H9 (cell line): ENCODE results near the gene P3R3URF. TPM values are rescaled to one million over a fixed set of nuclear protein-coding genes. Genes with fewer than 3 reads are reported as not detected.

Experiments used
- DNase-seq: peaks from one replicate; pipeline ENCODE4 v3.0.0-alpha.2; 2017
- H2AFZ ChIP-seq: one replicate; pipeline ENCODE4 v1.6.1; 2013; ENCODE audit warnings: mild to moderate bottlenecking, low read length, control low read depth, moderate library complexity
- H2AK5ac ChIP-seq: 2 replicates; pipeline ENCODE4 v1.6.1; 2013; ENCODE audit warnings: low read length, control low read depth, mixed read lengths; ENCODE audit not compliant: insufficient read length
- H2BK120ac ChIP-seq: one replicate; pipeline ENCODE4 v1.6.1; 2013; ENCODE audit warnings: low read depth, mild to moderate bottlenecking, low read length, control low read depth, inconsistent platforms; ENCODE audit not compliant: poor library complexity, severe bottlenecking
- H2BK12ac ChIP-seq: 2 replicates; pipeline ENCODE4 v1.6.1; 2013; ENCODE audit warnings: low read length, control low read depth, mixed read lengths, low read depth; ENCODE audit not compliant: insufficient read length
- H2BK15ac ChIP-seq: 2 replicates; pipeline ENCODE4 v1.6.1; 2013; ENCODE audit warnings: low read depth, low read length, control low read depth
- H2BK20ac ChIP-seq: one replicate; pipeline ENCODE4 v1.6.1; 2013; ENCODE audit warnings: low read depth, mild to moderate bottlenecking, low read length, control low read depth, inconsistent platforms; ENCODE audit not compliant: poor library complexity, severe bottlenecking
- H2BK5ac ChIP-seq: 2 replicates; pipeline ENCODE4 v1.6.1; 2013; ENCODE audit warnings: low read length, control low read depth, mixed read lengths; ENCODE audit not compliant: insufficient read length
- H3K14ac ChIP-seq: 2 replicates; pipeline ENCODE4 v1.6.1; 2013; ENCODE audit warnings: low read length, control low read depth; ENCODE audit not compliant: insufficient read depth
- H3K18ac ChIP-seq: 2 replicates; pipeline ENCODE4 v1.6.1; 2013; ENCODE audit warnings: low read depth, mild to moderate bottlenecking, mixed read lengths, low read length, control low read depth; ENCODE audit not compliant: insufficient read length
- H3K23ac ChIP-seq: 2 replicates; pipeline ENCODE4 v1.6.1; 2013; ENCODE audit warnings: low read length, control low read depth, mixed read lengths, low read depth; ENCODE audit not compliant: insufficient read length
- H3K23me2 ChIP-seq: 2 replicates; pipeline ENCODE4 v1.6.1; 2013; ENCODE audit warnings: low read depth, mild to moderate bottlenecking, mixed read lengths, low read length, control low read depth; ENCODE audit not compliant: insufficient read length, poor library complexity, severe bottlenecking
- H3K27ac ChIP-seq: 2 replicates; pipeline ENCODE4 v1.5.1; 2013; ENCODE audit warnings: low read length, control low read depth, mixed read lengths, low read depth; ENCODE audit not compliant: insufficient read length
- H3K27me3 ChIP-seq: 2 replicates; pipeline ENCODE4 v1.6.1; 2013; ENCODE audit warnings: low read length, control low read depth, inconsistent platforms; ENCODE audit not compliant: insufficient read depth
- H3K4ac ChIP-seq: 2 replicates; pipeline ENCODE4 v1.6.1; 2013; ENCODE audit warnings: low read depth, mild to moderate bottlenecking, control low read depth, inconsistent platforms, low read length, moderate library complexity
- H3K4me1 ChIP-seq: 2 replicates; pipeline ENCODE4 v1.6.1; 2013; ENCODE audit warnings: low read length, control low read depth, inconsistent platforms; ENCODE audit not compliant: insufficient read depth
- H3K4me2 ChIP-seq: 2 replicates; pipeline ENCODE4 v1.6.1; 2013; ENCODE audit warnings: low read length, control low read depth, mixed read lengths; ENCODE audit not compliant: insufficient read length, insufficient read depth
- H3K56ac ChIP-seq: 2 replicates; pipeline ENCODE4 v1.6.1; 2013; ENCODE audit warnings: low read depth, mild to moderate bottlenecking, mixed read lengths, low read length, control low read depth; ENCODE audit not compliant: insufficient read length
- H3K79me1 ChIP-seq: 2 replicates; pipeline ENCODE4 v1.6.1; 2013; ENCODE audit warnings: low read depth, mild to moderate bottlenecking, moderate library complexity, low read length, control low read depth, inconsistent platforms; ENCODE audit not compliant: insufficient read depth, poor library complexity, severe bottlenecking
- H3K79me2 ChIP-seq: 2 replicates; pipeline ENCODE4 v1.6.1; 2013; ENCODE audit warnings: low read length, control low read depth, inconsistent platforms; ENCODE audit not compliant: insufficient read depth
- H3K9ac ChIP-seq: 2 replicates; pipeline ENCODE4 v1.6.1; 2013; ENCODE audit warnings: low read length, control low read depth, mixed read lengths; ENCODE audit not compliant: insufficient read length; ENCODE audit errors: extremely low read depth
- H3K9me3 ChIP-seq: one replicate; pipeline ENCODE4 v1.6.1; 2013; ENCODE audit warnings: low read depth, low read length, inconsistent platforms; ENCODE audit not compliant: control insufficient read depth
- H3T11ph ChIP-seq: one replicate; pipeline ENCODE4 v1.6.1; 2013; ENCODE audit warnings: mild to moderate bottlenecking, low read length, control low read depth, inconsistent platforms
- H4K20me1 ChIP-seq: one replicate; pipeline ENCODE4 v1.6.1; 2013; ENCODE audit not compliant: control insufficient read depth, insufficient read length, insufficient read depth
- H4K5ac ChIP-seq: 2 replicates; pipeline ENCODE4 v1.6.1; 2013; ENCODE audit warnings: low read depth, mild to moderate bottlenecking, mixed read lengths, low read length, control low read depth; ENCODE audit not compliant: insufficient read length
- H4K8ac ChIP-seq: replicated peaks from 2 replicates; pipeline ENCODE4 v1.6.1; 2013; ENCODE audit warnings: low read length, control low read depth, mixed read lengths, low read depth; ENCODE audit not compliant: insufficient read length
- H4K91ac ChIP-seq: 2 replicates; pipeline ENCODE4 v1.6.1; 2013; ENCODE audit warnings: low read depth, mild to moderate bottlenecking, moderate library complexity, mixed read lengths, low read length, control low read depth; ENCODE audit not compliant: insufficient read length
- H3K27ac Mint-ChIP-seq, 3 experiments: 2 replicates in 2 of 3; 3 replicates in 1 of 3; pipeline ENCODE4 v1.8.0; 2020 to 2021; ENCODE audit warnings: mixed read lengths in 3 of 3, mild to moderate bottlenecking in 1 of 3, moderate library complexity in 1 of 3
- H3K27me3 Mint-ChIP-seq: 2 replicates; pipeline ENCODE4 v1.8.0; 2021; ENCODE audit warnings: low read depth, mild to moderate bottlenecking, moderate library complexity, mixed read lengths
- H3K36me3 Mint-ChIP-seq, 3 experiments: 2 replicates in 2 of 3; 3 replicates in 1 of 3; pipeline ENCODE4 v1.8.0; 2020 to 2021; ENCODE audit warnings: low read depth in 3 of 3, mixed read lengths in 3 of 3; ENCODE audit not compliant: insufficient read depth in 1 of 3
- H3K4me1 Mint-ChIP-seq, 2 experiments: 2 replicates each; pipeline ENCODE4 v1.8.0; 2020; ENCODE audit warnings: mixed read lengths in 2 of 2
- H3K4me3 Mint-ChIP-seq, 2 experiments: 2 replicates in 1 of 2; 3 replicates in 1 of 2; pipeline ENCODE4 v1.8.0; 2020 to 2021; ENCODE audit warnings: mild to moderate bottlenecking in 2 of 2, mixed read lengths in 2 of 2, moderate library complexity in 1 of 2
- H3K9me3 Mint-ChIP-seq, 2 experiments: 2 replicates in 1 of 2; 3 replicates in 1 of 2; pipeline ENCODE4 v1.8.0; 2020; ENCODE audit warnings: mild to moderate bottlenecking in 2 of 2, mixed read lengths in 2 of 2, moderate library complexity in 1 of 2
- WGBS: extraction: QIAGEN DNeasy Blood & Tissue Kit; methylation state at CpG from one replicate; pipeline ENCODE4 v1.1.7; 2013; ENCODE audit warnings: missing lambda C conversion rate, low lambda C conversion rate, mixed read lengths; ENCODE audit not compliant: insufficient read length; ENCODE audit errors: extremely low coverage; 5-methylcytosine and 5-hydroxymethylcytosine counted together
- total RNA-seq: library from RNA; stranded (reverse); gene quantifications from 2 replicates; pipeline ENCODE4 v1.2.1, GENCODE V29; 2021
- TF ChIP-seq, protein P1 (sequence below): fragments of 200-600 bp; sonication (generic); conservative IDR thresholded peaks from 3 replicates; pipeline ENCODE4 v1.8.0; 2021; ENCODE audit warnings: antibody characterized with exemption, mild to moderate bottlenecking

Gene P3R3URF
- total RNA-seq, 1 experiment from 2014 or later: not detected

DNA sequence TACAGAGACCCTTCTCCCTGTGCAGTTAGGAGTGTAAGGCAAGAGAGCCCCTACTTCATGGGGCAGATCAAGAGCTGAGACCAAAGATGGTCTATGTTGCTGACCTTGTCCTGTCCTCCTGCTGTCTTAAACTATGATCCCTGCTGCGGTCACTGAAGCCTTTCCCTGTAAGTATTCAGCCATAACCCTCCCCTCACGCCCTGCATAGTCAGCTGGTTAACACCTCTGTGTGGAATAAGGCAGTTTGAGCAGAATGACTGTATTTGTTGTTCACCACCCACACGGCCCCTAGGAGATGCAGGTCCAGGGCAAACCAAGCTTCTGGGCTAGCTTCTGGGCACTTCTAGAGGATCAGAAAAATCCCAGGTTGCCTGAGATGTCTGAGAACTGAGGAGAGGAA, 1.0 kb downstream of the P3R3URF start:
- DNase-seq: no peak
- Histone ChIP-seq H3K14ac (no peak overlapping the region), H3K4ac (no peak overlapping the region), H2BK5ac (no peak overlapping the region), H3K4me2 (no peak overlapping the region), H3K27me3 (no peaks in the 10 kb centered on the region), H2BK15ac (no peak overlapping the region), H3K23me2 (no peaks in the 10 kb centered on the region), H3K9ac (no peak overlapping the region), H2BK12ac (no peak overlapping the region), H2BK20ac (no peak overlapping the region), H2AFZ (no peak overlapping the region), H3K27ac (no peak overlapping the region), H3T11ph (no peak overlapping the region), H2AK5ac (no peak overlapping the region), H4K5ac (no peak overlapping the region), H4K20me1 (no peaks in the 10 kb centered on the region), H4K8ac (no peak overlapping the region), H3K4me1 (peaks cover 16% of the 10 kb centered on the region; the same call in 1 of the 2 replicates), H3K56ac (no peak overlapping the region), H3K79me2 (no peaks in the 10 kb centered on the region), H4K91ac (no peak overlapping the region), H3K23ac (no peak overlapping the region), H3K79me1 (no peaks in the 10 kb centered on the region), H3K18ac (no peak overlapping the region), H3K9me3 (no peaks in the 10 kb centered on the region), H2BK120ac (no peak overlapping the region)
- H3K9me3 Mint-ChIP-seq: no peaks in the 10 kb centered on the region; a peak in 1 of 5 replicates
- peaks cover 6 to 11% of the 10 kb centered on the region in 2 experiments for H3K4me1 Mint-ChIP-seq
- WGBS: no CpG with 5 or more reads among the region's 3 CpGs
- H3K4me3 Mint-ChIP-seq: no peak overlapping the region
- TF ChIP-seq, protein P1, sequence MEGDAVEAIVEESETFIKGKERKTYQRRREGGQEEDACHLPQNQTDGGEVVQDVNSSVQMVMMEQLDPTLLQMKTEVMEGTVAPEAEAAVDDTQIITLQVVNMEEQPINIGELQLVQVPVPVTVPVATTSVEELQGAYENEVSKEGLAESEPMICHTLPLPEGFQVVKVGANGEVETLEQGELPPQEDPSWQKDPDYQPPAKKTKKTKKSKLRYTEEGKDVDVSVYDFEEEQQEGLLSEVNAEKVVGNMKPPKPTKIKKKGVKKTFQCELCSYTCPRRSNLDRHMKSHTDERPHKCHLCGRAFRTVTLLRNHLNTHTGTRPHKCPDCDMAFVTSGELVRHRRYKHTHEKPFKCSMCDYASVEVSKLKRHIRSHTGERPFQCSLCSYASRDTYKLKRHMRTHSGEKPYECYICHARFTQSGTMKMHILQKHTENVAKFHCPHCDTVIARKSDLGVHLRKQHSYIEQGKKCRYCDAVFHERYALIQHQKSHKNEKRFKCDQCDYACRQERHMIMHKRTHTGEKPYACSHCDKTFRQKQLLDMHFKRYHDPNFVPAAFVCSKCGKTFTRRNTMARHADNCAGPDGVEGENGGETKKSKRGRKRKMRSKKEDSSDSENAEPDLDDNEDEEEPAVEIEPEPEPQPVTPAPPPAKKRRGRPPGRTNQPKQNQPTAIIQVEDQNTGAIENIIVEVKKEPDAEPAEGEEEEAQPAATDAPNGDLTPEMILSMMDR: no peak
- H3K27me3 Mint-ChIP-seq: peaks cover 14% of the 10 kb centered on the region
- no peaks in the 10 kb centered on the region for H3K36me3 Mint-ChIP-seq
- no peak overlapping the region for H3K27ac Mint-ChIP-seq
